Ovary (tissue), 3 donors: ENCODE data around the gene ETHE1.

Source experiments
- POLR2A ChIP-seq: fragments of 450-650 bp; IDR thresholded peaks from one replicate; pipeline ENCODE4 v1.6.1; 2017; ENCODE audit warnings: antibody characterized with exemption, mild to moderate bottlenecking, moderate library complexity
- TF ChIP-seq, protein P1 (sequence below), 3 donors: fragments of 450-650 bp in 2 of 3; fragments of 200-600 bp in 1 of 3; IDR thresholded peaks; one replicate each; pipeline versions ENCODE4 v1.5.1 to v1.8.0; 2016 to 2022; ENCODE audit warnings: antibody characterized with exemption in 3 of 3, mild to moderate bottlenecking in 1 of 3
- donor health status: DM: no; HTN: no; CAD: no.

DNA sequence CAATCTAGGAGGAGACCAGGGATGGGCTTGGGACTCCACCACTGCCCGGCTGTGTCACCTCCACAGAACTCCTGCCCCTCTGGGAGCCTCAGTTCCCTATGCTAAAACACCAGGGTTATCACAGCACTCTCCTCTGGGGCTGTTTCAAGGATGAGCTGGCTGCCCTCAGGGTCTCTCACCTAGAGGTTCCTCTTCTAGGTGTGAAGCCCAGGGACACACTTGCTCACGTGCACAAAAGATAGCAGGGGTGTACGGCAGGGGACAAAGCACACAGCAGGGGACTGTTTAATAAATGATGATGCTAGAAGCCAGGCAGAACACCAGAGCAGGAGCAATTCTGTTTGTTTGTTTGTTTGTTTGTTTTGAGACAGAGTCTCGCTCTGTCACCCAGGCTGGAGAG is 44.8 kb downstream of the ETHE1 start:
- no peak for TF ChIP-seq POLR2A
- TF ChIP-seq, protein P1, sequence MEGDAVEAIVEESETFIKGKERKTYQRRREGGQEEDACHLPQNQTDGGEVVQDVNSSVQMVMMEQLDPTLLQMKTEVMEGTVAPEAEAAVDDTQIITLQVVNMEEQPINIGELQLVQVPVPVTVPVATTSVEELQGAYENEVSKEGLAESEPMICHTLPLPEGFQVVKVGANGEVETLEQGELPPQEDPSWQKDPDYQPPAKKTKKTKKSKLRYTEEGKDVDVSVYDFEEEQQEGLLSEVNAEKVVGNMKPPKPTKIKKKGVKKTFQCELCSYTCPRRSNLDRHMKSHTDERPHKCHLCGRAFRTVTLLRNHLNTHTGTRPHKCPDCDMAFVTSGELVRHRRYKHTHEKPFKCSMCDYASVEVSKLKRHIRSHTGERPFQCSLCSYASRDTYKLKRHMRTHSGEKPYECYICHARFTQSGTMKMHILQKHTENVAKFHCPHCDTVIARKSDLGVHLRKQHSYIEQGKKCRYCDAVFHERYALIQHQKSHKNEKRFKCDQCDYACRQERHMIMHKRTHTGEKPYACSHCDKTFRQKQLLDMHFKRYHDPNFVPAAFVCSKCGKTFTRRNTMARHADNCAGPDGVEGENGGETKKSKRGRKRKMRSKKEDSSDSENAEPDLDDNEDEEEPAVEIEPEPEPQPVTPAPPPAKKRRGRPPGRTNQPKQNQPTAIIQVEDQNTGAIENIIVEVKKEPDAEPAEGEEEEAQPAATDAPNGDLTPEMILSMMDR (IDR thresholded peaks at IDR 0.05), result no peak
